WI38 (cell line): ENCODE results near the gene ACCSL.

Source experiments
- H3K4me3 ChIP-seq: 2 replicates; pipeline ENCODE4 v1.5.1; 2011; ENCODE audit warnings: low read depth, mild to moderate bottlenecking, control low read depth, low read length
- CTCF ChIP-seq: IDR thresholded peaks from 2 replicates; pipeline ENCODE4 v1.5.1; 2012; ENCODE audit warnings: low read depth, mild to moderate bottlenecking, control low read depth, low read length

The ACCSL gene

DNA sequence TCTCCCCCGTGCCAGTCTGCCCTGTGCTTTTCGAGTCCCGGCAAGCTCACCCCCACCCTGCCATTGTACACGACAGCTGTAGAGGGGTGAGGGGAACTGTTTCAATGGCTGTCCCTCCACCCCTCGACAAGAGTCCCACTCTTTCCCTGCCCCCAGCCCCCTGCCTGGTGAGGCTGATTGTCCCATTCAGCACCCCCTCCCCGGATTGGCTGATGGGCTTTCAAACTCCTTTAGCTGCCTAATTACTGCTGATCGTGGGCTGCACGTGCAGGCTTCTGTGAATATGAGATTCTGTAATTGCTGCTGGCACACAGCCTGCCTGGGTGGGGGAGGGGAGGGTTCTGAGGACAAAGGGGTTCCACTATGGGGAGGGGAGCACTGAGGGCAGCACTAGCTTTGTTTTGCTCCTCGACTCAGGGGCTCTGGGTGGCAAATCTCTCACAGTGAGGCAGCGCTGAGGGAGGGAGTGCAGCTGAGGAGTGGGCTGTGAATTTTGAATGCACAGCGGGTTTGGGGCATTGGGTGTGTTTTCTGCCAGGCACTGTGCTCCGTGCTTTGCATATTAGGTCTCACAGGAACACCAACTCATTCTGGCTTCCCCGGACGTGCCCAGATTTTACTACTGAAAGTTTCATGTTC lies 42.6 kb upstream of the ACCSL start:
- TF ChIP-seq CTCF = no peak
- no peak overlapping the region for H3K4me3 ChIP-seq

DNA sequence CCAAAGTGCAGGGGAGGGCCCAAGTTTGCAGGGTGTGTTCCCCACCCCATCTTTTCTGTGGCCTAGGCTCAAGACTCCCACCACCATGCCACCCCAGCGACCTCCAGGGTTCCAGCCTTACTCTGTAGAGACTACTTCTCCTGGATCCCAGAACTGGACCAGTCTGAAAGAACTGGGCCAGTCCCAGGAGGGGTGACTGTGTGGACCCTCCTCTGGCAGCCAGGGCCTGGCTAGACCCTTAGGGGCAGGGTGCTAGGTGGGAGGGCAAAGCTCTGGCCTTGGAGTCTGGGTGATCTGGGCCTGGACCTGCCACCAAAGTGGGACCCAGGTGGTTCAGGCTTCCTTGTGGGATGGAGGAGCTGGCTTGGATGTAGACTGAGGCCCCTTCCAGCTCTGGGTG lies 41.8 kb upstream of the ACCSL start:
- H3K4me3 ChIP-seq = no peak overlapping the region
- TF ChIP-seq CTCF = no peak

GRCh38 chr11:44006917-44007361 lies 40.8 kb upstream of the ACCSL start:
- no peak for TF ChIP-seq CTCF
- no peak overlapping the region for H3K4me3 ChIP-seq

DNA sequence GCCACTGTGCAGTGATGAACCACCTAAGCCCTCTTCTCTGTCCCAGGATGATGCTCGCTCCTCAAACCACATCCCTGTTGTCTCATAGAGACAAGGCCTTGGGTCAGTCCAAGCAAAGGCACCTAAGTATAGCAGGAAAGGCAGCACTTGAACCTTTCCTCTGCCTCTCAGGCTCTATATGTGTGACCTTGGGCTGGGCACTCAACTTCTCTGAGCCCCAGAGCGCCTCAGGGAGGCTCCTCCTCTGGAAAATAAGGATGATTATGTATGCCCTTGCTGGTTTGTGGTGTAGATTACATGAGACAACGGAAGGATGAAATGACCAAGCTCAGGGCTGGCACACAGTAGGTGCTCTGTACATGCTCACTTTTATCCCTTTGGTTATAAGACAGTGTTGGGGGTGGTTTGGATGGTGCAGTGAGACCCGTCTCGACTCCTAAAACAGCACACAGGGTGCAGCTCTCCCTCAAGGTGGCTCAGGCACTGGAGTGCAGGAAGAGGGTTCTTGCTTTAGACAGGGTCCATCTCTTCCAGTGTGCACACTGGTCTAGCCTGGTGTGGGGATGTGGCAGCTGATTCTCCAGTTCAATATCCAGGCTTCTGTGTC lies 40.2 kb upstream of the ACCSL start:
- no peak overlapping the region for H3K4me3 ChIP-seq
- no peak for TF ChIP-seq CTCF

DNA sequence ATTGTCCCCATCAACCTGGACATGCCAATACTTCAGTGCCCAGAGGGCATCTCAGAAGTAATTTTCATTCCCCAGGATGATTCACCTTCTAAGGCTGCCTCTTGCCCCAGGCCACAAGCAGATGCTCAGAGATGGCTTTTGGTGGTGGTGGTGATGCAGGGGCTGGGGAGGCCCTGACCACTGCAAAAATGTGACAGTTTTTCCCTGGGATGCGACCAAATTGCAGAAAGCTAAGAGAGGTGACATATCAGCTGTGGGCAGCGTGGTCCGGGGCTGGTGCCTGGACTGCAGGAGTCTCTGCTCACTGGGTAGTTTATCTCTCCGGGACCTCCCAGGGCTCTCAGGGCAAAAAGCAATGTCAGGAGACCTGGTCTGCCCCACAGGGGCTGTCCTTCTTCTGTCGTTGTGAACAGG lies 39.7 kb upstream of the ACCSL start:
- no peak for TF ChIP-seq CTCF
- H3K4me3 ChIP-seq = no peak overlapping the region

DNA sequence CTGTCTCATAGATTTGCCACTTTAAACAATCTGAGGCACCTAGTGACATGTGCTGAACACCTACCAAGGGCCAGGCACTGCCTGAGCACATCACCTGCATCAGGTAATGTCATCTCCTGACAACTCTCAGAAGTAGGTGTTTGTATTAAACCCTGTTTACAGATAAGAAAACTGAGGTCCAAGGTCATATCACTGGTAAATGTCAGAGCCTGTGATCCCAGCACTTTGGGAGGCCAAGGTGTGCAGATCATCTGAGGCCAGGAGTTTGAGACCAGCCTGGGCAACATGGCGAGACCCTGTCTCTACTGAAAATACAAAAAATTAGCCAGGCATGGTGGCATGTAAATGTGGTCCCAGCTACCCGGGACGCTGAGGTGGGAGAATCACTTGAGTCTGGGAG lies 39.1 kb upstream of the ACCSL start:
- no peak for TF ChIP-seq CTCF
- no peak overlapping the region for H3K4me3 ChIP-seq

DNA sequence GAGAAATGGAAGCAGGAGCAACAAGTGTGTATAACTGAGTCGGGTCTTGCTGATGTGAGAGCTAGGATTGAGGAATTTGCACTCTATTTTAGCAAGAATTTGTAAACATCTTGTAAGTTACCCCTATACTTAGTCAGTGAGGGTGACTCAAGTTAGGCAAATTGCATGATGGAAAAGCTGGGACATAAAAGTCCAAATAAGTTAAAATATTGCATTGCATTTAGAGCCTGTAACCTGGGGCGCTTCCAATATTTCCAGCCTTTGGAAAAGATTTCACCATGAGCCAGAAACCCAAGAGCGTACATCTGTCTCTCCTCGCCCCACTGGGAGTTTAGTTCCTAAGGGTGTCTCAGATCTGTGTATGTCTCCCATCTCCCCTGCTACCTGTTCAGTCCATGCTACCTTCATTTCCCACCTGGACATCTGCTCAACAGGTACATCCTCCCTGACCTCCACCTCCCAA lies 37.0 kb upstream of the ACCSL start:
- no peak overlapping the region for H3K4me3 ChIP-seq
- TF ChIP-seq CTCF = no peak
